Measurements from ENCODE around the gene BCL2A1. TPM values are rescaled to one million over a fixed set of nuclear protein-coding genes. Genes with fewer than 3 reads are reported as not detected.

The BCL2A1 gene
- total RNA-seq, 2 donors from 2014 or later = 7.5 TPM; not detected in 1

DNA sequence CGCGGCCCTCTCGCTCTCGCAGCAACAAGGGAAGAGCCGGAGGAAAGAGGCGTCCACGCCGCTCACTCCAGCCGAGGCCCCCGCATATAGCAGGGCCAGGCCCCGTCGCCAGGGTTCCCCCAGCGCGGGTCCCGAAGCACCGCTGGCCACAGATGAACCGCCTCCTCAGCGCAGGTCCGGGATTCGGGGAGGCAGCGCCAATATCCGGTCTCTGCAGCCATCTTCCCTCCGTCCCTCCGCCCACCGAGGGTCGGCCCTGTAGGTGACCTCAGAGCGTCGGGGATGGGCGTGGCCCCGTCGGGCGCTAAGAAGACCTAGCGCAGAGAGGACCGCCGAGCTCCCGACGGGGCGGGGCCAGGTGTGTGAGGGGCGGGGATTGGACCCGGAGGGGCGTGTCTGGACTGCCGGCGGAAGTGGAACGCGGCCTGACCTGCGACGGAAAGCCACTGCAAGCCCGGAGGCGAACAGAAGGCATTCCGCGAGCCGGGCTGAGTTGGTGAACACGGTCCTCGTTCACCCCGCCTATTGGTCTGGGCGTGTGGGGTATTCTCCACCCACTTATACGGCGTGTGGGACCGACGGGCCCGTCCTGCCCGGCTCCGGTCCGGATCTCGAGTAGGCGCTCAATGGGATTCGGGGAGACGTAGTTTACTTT, 47.4 kb downstream of the BCL2A1 start:
- peak; percentile 72 for DNase-seq (ENCODE audit: low spot score)
- H3K36me3 ChIP-seq = peaks cover 5% of the 10 kb centered on the region
- peak; percentile 90 for ATAC-seq (ENCODE audit: insufficient number of reproducible peaks, low FRiP score, low read depth)
- no peaks in the 10 kb centered on the region for H3K27me3 ChIP-seq (replicated peaks; ENCODE audit: insufficient read depth)
- peak overlapping the region; percentile 88 for H3K4me3 ChIP-seq
- peak overlapping the region; percentile 89 to 95 for H3K27ac ChIP-seq
- no peak for TF ChIP-seq CTCF (IDR thresholded peaks at IDR 0.05)
- peaks cover 30% of the 10 kb centered on the region for H3K9me3 ChIP-seq
- peaks cover 4 to 6% of the 10 kb centered on the region in 2 donors for H3K4me1 ChIP-seq (ENCODE audit: control insufficient read depth in 1 of 2, low read depth in 2 of 2)

- peak overlapping the region; percentile 88 for H3K4me3 ChIP-seq
- H3K36me3 ChIP-seq = peaks cover 5% of the 10 kb centered on the region
- ATAC-seq (ENCODE audit: insufficient number of reproducible peaks, low FRiP score, low read depth) (peak; percentile 22), DNase-seq (ENCODE audit: low spot score) (no peak)
- H3K4me1 ChIP-seq (ENCODE audit: control insufficient read depth in 1 of 2, low read depth in 2 of 2) = peaks cover 4 to 6% of the 10 kb centered on the region in 2 donors
- peaks cover 34% of the 10 kb centered on the region for H3K9me3 ChIP-seq
- H3K27ac ChIP-seq = peak overlapping the region; percentile 89 to 95
- no peaks in the 10 kb centered on the region for H3K27me3 ChIP-seq (replicated peaks; ENCODE audit: insufficient read depth)
- TF ChIP-seq CTCF (IDR thresholded peaks at IDR 0.05) = no peak
These were observed 47.9 kb downstream of the BCL2A1 start for GRCh38 chr15:79923079-79923514.

- H3K36me3 ChIP-seq = peaks cover 5% of the 10 kb centered on the region
- peaks cover 35% of the 10 kb centered on the region for H3K9me3 ChIP-seq
- DNase-seq (ENCODE audit: low spot score) = no peak
- peaks cover 4 to 6% of the 10 kb centered on the region in 2 donors for H3K4me1 ChIP-seq (ENCODE audit: control insufficient read depth in 1 of 2, low read depth in 2 of 2)
- H3K27ac ChIP-seq = peak overlapping the region; percentile 89 to 95
- no peak for ATAC-seq (ENCODE audit: insufficient number of reproducible peaks, low FRiP score, low read depth)
- H3K27me3 ChIP-seq (replicated peaks; ENCODE audit: insufficient read depth) = no peaks in the 10 kb centered on the region
- TF ChIP-seq CTCF (IDR thresholded peaks at IDR 0.05) = no peak
- H3K4me3 ChIP-seq = peak overlapping the region; percentile 88
These were observed 48.4 kb downstream of the BCL2A1 start for GRCh38 chr15:79922512-79923078.

DNA sequence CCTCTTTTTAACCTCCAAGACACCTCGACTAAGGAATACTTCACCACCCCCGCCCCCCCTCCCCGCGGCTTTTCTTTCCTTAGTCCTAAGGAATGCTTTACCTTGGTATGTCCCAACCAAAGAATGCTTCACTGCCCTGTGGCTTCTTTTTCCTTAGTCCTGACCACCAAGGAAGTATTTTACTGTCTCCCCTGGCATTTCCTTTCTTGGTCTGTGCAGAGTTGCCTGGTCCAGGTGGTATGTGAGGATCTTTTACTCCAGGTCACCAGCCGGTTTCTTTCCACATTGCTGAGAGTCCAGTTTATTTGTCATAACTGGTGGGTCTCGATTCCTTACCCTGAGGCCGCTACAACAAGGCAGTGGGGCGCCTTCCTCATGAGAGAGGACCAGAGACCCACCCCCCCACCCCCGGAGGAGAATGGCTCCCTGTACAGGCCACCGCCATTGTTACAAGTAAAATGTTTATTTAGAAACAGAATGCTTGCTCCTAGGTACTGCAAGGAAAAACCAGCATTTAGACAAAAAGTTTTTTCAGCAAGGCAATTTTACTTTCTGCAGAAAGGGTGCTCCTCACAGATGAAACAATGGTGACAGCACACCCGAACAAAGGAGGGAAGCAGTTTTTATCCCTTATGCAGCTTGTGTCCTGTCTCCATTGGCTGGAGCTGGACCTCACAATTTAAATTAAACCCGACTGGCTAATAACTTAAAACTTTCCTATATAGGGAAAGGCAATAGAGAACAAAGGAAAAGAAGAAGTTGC, 51.1 kb downstream of the BCL2A1 start:
- Histone ChIP-seq H3K27me3 (replicated peaks; ENCODE audit: insufficient read depth) (no peaks in the 10 kb centered on the region), H3K9me3 (peaks cover 57% of the 10 kb centered on the region), H3K4me1 (ENCODE audit: control insufficient read depth in 1 of 2, low read depth in 2 of 2) (peaks cover 4 to 6% of the 10 kb centered on the region in 2 donors), H3K27ac (no peak overlapping the region), H3K36me3 (peaks cover 5% of the 10 kb centered on the region), H3K4me3 (no peak overlapping the region)
- no peak for TF ChIP-seq CTCF (IDR thresholded peaks at IDR 0.05)
- ATAC-seq (ENCODE audit: insufficient number of reproducible peaks, low FRiP score, low read depth) = no peak
- no peak for DNase-seq (ENCODE audit: low spot score)

- Histone ChIP-seq H3K9me3 (peaks cover 64% of the 10 kb centered on the region), H3K27ac (no peak overlapping the region), H3K27me3 (replicated peaks; ENCODE audit: insufficient read depth) (no peaks in the 10 kb centered on the region), H3K4me1 (ENCODE audit: control insufficient read depth in 1 of 2, low read depth in 2 of 2) (peaks cover 2% of the 10 kb centered on the region in 2 donors), H3K36me3 (peaks cover 5% of the 10 kb centered on the region), H3K4me3 (no peak overlapping the region)
- ATAC-seq (ENCODE audit: insufficient number of reproducible peaks, low FRiP score, low read depth) = no peak
- TF ChIP-seq CTCF (IDR thresholded peaks at IDR 0.05) = no peak
- DNase-seq (ENCODE audit: low spot score) = no peak
These were observed 51.8 kb downstream of the BCL2A1 start for GRCh38 chr15:79919090-79919748.
